ENCODE data around the gene FGF6. TPM values are rescaled to one million over a fixed set of nuclear protein-coding genes. Genes with fewer than 3 reads are reported as not detected.

Gene FGF6, protein sequence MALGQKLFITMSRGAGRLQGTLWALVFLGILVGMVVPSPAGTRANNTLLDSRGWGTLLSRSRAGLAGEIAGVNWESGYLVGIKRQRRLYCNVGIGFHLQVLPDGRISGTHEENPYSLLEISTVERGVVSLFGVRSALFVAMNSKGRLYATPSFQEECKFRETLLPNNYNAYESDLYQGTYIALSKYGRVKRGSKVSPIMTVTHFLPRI
- total RNA-seq (not detected), polyA plus RNA-seq (not detected)

DNA sequence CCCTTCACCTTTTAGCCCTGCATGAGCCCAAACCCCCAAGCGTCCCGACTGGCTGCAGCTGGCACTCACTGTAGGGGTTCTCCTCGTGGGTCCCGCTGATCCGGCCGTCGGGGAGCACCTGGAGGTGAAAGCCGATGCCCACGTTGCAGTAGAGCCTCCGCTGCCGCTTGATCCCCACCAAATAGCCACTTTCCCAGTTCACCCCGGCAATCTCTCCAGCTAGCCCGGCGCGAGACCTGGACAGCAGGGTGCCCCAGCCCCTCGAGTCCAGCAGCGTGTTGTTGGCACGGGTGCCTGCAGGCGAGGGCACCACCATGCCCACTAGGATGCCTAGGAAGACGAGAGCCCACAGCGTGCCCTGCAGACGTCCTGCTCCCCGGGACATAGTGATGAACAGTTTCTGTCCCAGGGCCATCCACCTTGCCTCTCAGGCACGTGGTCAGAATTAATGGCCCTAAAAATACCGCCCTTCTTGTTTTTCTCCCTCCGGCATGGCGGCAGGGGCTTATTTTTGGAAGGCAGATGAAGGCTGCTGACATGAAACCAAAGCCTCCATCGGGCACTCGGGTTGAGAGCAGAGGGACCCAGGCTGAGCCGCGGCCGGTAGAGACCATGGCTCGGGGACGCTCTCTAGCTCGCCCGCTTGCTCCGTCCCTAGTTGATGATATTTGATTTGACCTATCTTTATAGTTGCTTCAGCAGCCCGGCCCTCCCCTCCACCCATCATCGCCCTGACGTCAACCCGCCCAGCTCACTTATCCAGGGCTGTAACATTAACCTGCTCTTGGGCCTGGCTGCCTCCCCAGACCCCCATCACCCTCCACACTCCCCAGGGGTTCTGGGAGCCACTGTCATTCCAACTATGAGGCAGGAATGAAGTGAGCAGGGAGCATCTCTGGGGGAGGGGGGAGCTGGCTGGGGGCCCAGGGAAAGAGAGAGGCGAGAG, at the start of gene FGF6:
TSS of gene FGF6 (minus strand) at position 660 of the 946 bp plus-strand sequence. CDS start at position 415, 245 bp downstream.
- 90 to 91% methylated on average over 42 of the region's 42 CpGs for WGBS, 2 donors
- intact Hi-C loops (cut with DNase I) = no loop called here
- no peaks in the 10 kb centered on the region for H3K36me3 ChIP-seq
- H3K9me3 ChIP-seq = no peaks in the 10 kb centered on the region
- H3K4me1 ChIP-seq = peaks cover 0 to 7% (median 5%) of the 10 kb centered on the region in 4 donors
- TF ChIP-seq EP300 (IDR thresholded peaks at IDR 0.05) (no peak), POLR2AphosphoS5 (IDR thresholded peaks at IDR 0.05) (no peak), POLR2A (IDR thresholded peaks at IDR 0.05) (no peak)
- TF ChIP-seq, protein P1, sequence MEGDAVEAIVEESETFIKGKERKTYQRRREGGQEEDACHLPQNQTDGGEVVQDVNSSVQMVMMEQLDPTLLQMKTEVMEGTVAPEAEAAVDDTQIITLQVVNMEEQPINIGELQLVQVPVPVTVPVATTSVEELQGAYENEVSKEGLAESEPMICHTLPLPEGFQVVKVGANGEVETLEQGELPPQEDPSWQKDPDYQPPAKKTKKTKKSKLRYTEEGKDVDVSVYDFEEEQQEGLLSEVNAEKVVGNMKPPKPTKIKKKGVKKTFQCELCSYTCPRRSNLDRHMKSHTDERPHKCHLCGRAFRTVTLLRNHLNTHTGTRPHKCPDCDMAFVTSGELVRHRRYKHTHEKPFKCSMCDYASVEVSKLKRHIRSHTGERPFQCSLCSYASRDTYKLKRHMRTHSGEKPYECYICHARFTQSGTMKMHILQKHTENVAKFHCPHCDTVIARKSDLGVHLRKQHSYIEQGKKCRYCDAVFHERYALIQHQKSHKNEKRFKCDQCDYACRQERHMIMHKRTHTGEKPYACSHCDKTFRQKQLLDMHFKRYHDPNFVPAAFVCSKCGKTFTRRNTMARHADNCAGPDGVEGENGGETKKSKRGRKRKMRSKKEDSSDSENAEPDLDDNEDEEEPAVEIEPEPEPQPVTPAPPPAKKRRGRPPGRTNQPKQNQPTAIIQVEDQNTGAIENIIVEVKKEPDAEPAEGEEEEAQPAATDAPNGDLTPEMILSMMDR (IDR thresholded peaks at IDR 0.05) = no peak
- DNase-seq = no peak
- no peak within 1 kb of the TSS for H3K4me3 ChIP-seq
- H3K27ac ChIP-seq = no peak within 1 kb of the TSS
- H3K27me3 ChIP-seq = no peaks in the 10 kb centered on the region

DNA sequence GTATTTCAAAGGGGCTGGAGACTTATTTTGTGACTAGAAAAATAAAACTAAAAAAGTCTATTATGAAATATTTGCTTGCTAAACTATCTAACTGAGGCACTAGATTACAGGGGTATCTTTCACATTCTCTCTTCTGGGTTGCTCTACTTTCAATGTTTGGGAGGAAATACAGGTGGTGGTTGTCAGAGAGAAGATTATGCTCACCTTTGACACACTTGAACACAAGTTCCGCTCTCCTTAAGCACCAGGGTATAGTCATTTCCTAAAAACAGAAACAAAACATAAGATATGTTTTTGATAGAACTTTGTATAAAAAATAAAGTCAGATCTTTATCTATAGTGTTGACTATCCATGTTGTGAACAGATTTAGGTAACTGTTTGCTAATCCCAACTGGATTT, 45.4 kb upstream of the FGF6 start:
- no peak overlapping the region for H3K4me3 ChIP-seq
- intact Hi-C loops (cut with DNase I) = no loop called here
- 95 to 100% methylated on average over 1 of the region's 1 CpG for WGBS, 2 donors
- no peaks in the 10 kb centered on the region for H3K9me3 ChIP-seq
- H3K27ac ChIP-seq = no peak overlapping the region
- no peak for DNase-seq
- TF ChIP-seq EP300 (IDR thresholded peaks at IDR 0.05) (no peak), POLR2AphosphoS5 (IDR thresholded peaks at IDR 0.05) (no peak), POLR2A (IDR thresholded peaks at IDR 0.05) (no peak)
- TF ChIP-seq, protein P1 (IDR thresholded peaks at IDR 0.05) = no peak
- H3K4me1 ChIP-seq = no peaks in the 10 kb centered on the region
- H3K27me3 ChIP-seq = no peaks in the 10 kb centered on the region
- H3K36me3 ChIP-seq = peaks cover 6 to 57% (median 9%) of the 10 kb centered on the region in 4 donors

DNA sequence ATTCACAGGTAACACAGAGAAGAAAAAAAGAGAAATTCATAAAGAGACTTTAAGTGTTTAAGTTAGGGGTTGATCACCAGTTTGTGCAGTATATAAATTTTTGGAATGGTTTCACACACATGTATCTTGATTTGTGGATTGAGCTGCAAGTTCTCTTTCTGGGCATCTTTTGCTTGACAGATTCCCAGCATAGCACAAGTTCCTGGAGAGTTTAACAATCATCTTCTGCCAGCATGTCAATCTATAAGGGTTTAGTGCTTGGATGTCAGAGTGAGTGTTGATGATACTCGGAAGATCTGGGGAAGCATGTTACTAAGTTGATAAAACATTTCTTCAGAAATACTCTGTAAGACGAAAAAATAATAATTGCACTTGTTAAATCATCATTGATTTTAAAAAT, 43.9 kb upstream of the FGF6 start:
- no peak for DNase-seq
- no peak for TF ChIP-seq POLR2A (IDR thresholded peaks at IDR 0.05)
- TF ChIP-seq, protein P1 (IDR thresholded peaks at IDR 0.05) = no peak
- Histone ChIP-seq H3K27me3 (no peaks in the 10 kb centered on the region), H3K9me3 (no peaks in the 10 kb centered on the region), H3K27ac (no peak overlapping the region), H3K4me1 (no peaks in the 10 kb centered on the region), H3K36me3 (peaks cover 6 to 45% (median 9%) of the 10 kb centered on the region in 4 donors), H3K4me3 (no peak overlapping the region)
- intact Hi-C loops (cut with DNase I) = no loop called here
- 95 to 98% methylated on average over 2 of the region's 2 CpGs for WGBS, 2 donors

DNA sequence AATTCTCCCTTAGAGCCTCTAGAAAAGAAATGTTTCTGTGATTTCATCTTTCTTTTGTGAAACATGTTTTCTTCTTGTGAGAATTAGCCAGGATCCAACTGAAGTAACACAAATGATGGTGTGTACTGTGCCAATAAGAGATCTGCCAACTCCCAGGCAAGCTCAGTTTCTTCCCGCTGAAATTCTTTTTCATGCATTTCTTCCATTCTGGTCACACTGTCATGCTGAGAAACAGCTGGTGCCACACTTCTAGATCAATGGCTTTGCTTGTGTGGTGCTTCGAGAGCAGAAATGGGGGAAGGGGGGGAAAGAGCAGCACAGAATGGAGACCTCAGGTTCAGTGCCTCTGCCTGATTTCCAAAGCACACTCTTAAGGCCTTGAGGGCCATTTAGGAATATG, 41.4 kb upstream of the FGF6 start:
- no peak overlapping the region for H3K27ac ChIP-seq
- no peak for DNase-seq
- no peaks in the 10 kb centered on the region for H3K9me3 ChIP-seq
- H3K4me1 ChIP-seq = no peaks in the 10 kb centered on the region
- H3K4me3 ChIP-seq = no peak overlapping the region
- H3K36me3 ChIP-seq = peaks cover 6 to 45% (median 8%) of the 10 kb centered on the region in 4 donors
- intact Hi-C loops (cut with DNase I) = no loop called here
- no peaks in the 10 kb centered on the region for H3K27me3 ChIP-seq
- 79 to 89% methylated on average over 2 of the region's 2 CpGs for WGBS, 2 donors
- TF ChIP-seq EP300 (IDR thresholded peaks at IDR 0.05) (no peak), POLR2A (IDR thresholded peaks at IDR 0.05) (no peak), POLR2AphosphoS5 (IDR thresholded peaks at IDR 0.05) (no peak)
- TF ChIP-seq, protein P1 (IDR thresholded peaks at IDR 0.05) = no peak

All from sigmoid colon (tissue), 7 donors.